ENCODE data around the gene CHCHD3. TPM values are rescaled to one million over a fixed set of nuclear protein-coding genes. Genes with fewer than 3 reads are reported as not detected.

CHCHD3 gene
- total and polyA plus RNA-seq, 9 of the 15 experiments (the other 6 are each of a cell fraction or from before 2014, with no cell fraction given), result 66.2 to 279 (median 204) TPM

GRCh38 chr7:133082390-133082766, 488 bp upstream of the CHCHD3 start (continued):
- 0 out of 4 replicates have a peak, but pooled peaks of 1 of the 2 experiments have one; percentile 55 for TF ChIP-seq FOXA3 (CRISPR knock-in tag; conservative IDR thresholded peaks at IDR 0.05 in 1 of 2, IDR thresholded peaks at IDR 0.05 in 1 of 2)
- 0 out of 2 replicates have a peak, but pooled peaks have one; percentile 10 for TF ChIP-seq NFIX (CRISPR knock-in tag; IDR thresholded peaks at IDR 0.05; ENCODE audit: low read depth)
- peak; percentile 16; the same call in 1 of the 2 replicates for TF ChIP-seq ZNF143 (CRISPR knock-in tag; IDR thresholded peaks at IDR 0.05)
- no peak for TF ChIP-seq ZSCAN29 (IDR thresholded peaks at IDR 0.05)
- TF ChIP-seq GTF2E2 (tag; IDR thresholded peaks at IDR 0.05), result peak; percentile 29; the same call in 1 of the 2 replicates
- TF ChIP-seq CBFB (CRISPR knock-in tag; IDR thresholded peaks at IDR 0.05), result 0 out of 2 replicates have a peak, but pooled peaks have one; percentile 69
- TF ChIP-seq ZNF239 (CRISPR knock-in tag; IDR thresholded peaks at IDR 0.05), result peak; percentile 23; the same call in 1 of the 2 replicates
- TF ChIP-seq PHF20 (IDR thresholded peaks at IDR 0.05; ENCODE audit: partially characterized antibody), result no peak
- TF ChIP-seq PRMT5 (CRISPR knock-in tag; IDR thresholded peaks at IDR 0.05), result no peak
- TF ChIP-seq RNF219 (CRISPR knock-in tag; IDR thresholded peaks at IDR 0.05), result no peak; the same call in 1 of the 2 replicates
- peak; percentile 15 for TF ChIP-seq ZNF699 (CRISPR knock-in tag; IDR thresholded peaks at IDR 0.05; ENCODE audit: insufficient replicate concordance)
- peak; percentile 31; the same call in 1 of the 2 replicates for TF ChIP-seq KLF6 (CRISPR knock-in tag; IDR thresholded peaks at IDR 0.05; ENCODE audit: borderline replicate concordance)
- peak; percentile 28; the same call in 1 of the 2 replicates for TF ChIP-seq EHMT2 (IDR thresholded peaks at IDR 0.05)
- 0 out of 2 replicates have a peak, but pooled peaks have one; percentile 13 for TF ChIP-seq CREB3L1 (IDR thresholded peaks at IDR 0.05; ENCODE audit: borderline replicate concordance, low read depth)
- 0 out of 2 replicates have a peak, but pooled peaks have one; percentile 60 for TF ChIP-seq ZNF347 (CRISPR knock-in tag; IDR thresholded peaks at IDR 0.05; ENCODE audit: low read depth)

Measured in K562 (cell line).